Liver (tissue), 3 donors: ENCODE measurements around the gene PRKAA1.

Experiments used
- FOXA1 ChIP-seq: IDR thresholded peaks from 2 replicates; pipeline ENCODE4 v1.6.1; 2016; ENCODE audit warnings: antibody characterized with exemption
- GABPA ChIP-seq, 2 donors: IDR thresholded peaks in 1 of 2; conservative IDR thresholded peaks in 1 of 2; 2 replicates each; pipeline ENCODE4 v1.6.1; 2016; ENCODE audit warnings: antibody characterized with exemption in 2 of 2, mild to moderate bottlenecking in 1 of 2, moderate library complexity in 1 of 2
- HNF4A ChIP-seq, 2 donors: conservative IDR thresholded peaks; 2 replicates each; pipeline ENCODE4 v1.6.1; 2016; ENCODE audit warnings: antibody characterized with exemption in 2 of 2, mild to moderate bottlenecking in 2 of 2
- HNF4G ChIP-seq: IDR thresholded peaks from 2 replicates; pipeline ENCODE4 v1.6.1; 2016; ENCODE audit warnings: antibody characterized with exemption
- NR2F2 ChIP-seq: IDR thresholded peaks from 2 replicates; pipeline ENCODE4 v1.6.1; 2016; ENCODE audit warnings: antibody characterized with exemption
- RAD21 ChIP-seq, 2 donors: IDR thresholded peaks; 2 replicates each; pipeline ENCODE4 v1.6.1; 2016; ENCODE audit warnings: antibody characterized with exemption in 2 of 2, mild to moderate bottlenecking in 2 of 2
- RXRA ChIP-seq, 2 donors: IDR thresholded peaks; 2 replicates each; pipeline ENCODE4 v1.6.1; 2017 to 2018; ENCODE audit warnings: antibody characterized with exemption in 2 of 2, mild to moderate bottlenecking in 1 of 2
- TAF1 ChIP-seq: conservative IDR thresholded peaks from 2 replicates; pipeline ENCODE4 v1.6.1; 2016; ENCODE audit warnings: antibody characterized with exemption, mild to moderate bottlenecking
- YY1 ChIP-seq: IDR thresholded peaks from 2 replicates; pipeline ENCODE4 v1.6.1; 2016; ENCODE audit warnings: antibody characterized with exemption, mild to moderate bottlenecking
- TF ChIP-seq, protein P1 (sequence below): fragments of 150-350 bp; IDR thresholded peaks from 2 replicates; pipeline ENCODE4 v1.5.1; 2017; ENCODE audit warnings: improper control_type of control experiment, low read depth, low read length; ENCODE audit not compliant: missing input control
- TF ChIP-seq, protein P2 (sequence below): IDR thresholded peaks from 2 replicates; pipeline ENCODE4 v1.6.1; 2016; ENCODE audit warnings: antibody characterized with exemption
- TF ChIP-seq, protein P3 (sequence below): IDR thresholded peaks from 2 replicates; pipeline ENCODE4 v1.6.1; 2016; ENCODE audit warnings: antibody characterized with exemption
- TF ChIP-seq, protein P4 (sequence below): IDR thresholded peaks from 2 replicates; pipeline ENCODE4 v1.6.1; 2016; ENCODE audit warnings: antibody characterized with exemption, mild to moderate bottlenecking
- donor health status: healthy.
- donor health status: healthy.

DNA sequence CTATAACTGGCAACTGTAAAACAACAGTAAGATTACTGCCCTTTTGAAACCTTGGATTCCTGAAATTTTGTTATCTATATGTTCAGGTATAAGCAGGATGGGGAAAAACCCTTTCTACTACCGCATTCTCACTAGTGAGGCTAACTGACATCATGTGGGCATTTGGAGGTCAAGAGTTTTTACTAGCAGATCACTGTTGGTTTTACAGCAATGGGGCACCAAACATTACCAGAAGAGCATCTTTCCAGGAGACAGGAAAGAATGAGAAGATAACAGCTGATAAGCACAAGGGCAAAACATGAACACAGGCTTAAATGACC, 21.6 kb downstream of the PRKAA1 start:
- TF ChIP-seq, protein P1, sequence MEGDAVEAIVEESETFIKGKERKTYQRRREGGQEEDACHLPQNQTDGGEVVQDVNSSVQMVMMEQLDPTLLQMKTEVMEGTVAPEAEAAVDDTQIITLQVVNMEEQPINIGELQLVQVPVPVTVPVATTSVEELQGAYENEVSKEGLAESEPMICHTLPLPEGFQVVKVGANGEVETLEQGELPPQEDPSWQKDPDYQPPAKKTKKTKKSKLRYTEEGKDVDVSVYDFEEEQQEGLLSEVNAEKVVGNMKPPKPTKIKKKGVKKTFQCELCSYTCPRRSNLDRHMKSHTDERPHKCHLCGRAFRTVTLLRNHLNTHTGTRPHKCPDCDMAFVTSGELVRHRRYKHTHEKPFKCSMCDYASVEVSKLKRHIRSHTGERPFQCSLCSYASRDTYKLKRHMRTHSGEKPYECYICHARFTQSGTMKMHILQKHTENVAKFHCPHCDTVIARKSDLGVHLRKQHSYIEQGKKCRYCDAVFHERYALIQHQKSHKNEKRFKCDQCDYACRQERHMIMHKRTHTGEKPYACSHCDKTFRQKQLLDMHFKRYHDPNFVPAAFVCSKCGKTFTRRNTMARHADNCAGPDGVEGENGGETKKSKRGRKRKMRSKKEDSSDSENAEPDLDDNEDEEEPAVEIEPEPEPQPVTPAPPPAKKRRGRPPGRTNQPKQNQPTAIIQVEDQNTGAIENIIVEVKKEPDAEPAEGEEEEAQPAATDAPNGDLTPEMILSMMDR: no peak
- TF ChIP-seq, protein P2, sequence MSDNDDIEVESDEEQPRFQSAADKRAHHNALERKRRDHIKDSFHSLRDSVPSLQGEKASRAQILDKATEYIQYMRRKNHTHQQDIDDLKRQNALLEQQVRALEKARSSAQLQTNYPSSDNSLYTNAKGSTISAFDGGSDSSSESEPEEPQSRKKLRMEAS: no peak
- TF ChIP-seq FOXA1 (no peak), GABPA (IDR thresholded peaks at IDR 0.05 in 1 of 2, conservative IDR thresholded peaks at IDR 0.05 in 1 of 2) (no peak), RAD21 (IDR thresholded peaks at IDR 0.05) (no peak), TAF1 (no peak), HNF4G (no peak), NR2F2 (no peak), HNF4A (conservative IDR thresholded peaks at IDR 0.05) (no peak), RXRA (IDR thresholded peaks at IDR 0.05) (no peak), YY1 (no peak)
- TF ChIP-seq, protein P3, sequence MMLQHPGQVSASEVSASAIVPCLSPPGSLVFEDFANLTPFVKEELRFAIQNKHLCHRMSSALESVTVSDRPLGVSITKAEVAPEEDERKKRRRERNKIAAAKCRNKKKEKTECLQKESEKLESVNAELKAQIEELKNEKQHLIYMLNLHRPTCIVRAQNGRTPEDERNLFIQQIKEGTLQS: no peak
- TF ChIP-seq, protein P4, sequence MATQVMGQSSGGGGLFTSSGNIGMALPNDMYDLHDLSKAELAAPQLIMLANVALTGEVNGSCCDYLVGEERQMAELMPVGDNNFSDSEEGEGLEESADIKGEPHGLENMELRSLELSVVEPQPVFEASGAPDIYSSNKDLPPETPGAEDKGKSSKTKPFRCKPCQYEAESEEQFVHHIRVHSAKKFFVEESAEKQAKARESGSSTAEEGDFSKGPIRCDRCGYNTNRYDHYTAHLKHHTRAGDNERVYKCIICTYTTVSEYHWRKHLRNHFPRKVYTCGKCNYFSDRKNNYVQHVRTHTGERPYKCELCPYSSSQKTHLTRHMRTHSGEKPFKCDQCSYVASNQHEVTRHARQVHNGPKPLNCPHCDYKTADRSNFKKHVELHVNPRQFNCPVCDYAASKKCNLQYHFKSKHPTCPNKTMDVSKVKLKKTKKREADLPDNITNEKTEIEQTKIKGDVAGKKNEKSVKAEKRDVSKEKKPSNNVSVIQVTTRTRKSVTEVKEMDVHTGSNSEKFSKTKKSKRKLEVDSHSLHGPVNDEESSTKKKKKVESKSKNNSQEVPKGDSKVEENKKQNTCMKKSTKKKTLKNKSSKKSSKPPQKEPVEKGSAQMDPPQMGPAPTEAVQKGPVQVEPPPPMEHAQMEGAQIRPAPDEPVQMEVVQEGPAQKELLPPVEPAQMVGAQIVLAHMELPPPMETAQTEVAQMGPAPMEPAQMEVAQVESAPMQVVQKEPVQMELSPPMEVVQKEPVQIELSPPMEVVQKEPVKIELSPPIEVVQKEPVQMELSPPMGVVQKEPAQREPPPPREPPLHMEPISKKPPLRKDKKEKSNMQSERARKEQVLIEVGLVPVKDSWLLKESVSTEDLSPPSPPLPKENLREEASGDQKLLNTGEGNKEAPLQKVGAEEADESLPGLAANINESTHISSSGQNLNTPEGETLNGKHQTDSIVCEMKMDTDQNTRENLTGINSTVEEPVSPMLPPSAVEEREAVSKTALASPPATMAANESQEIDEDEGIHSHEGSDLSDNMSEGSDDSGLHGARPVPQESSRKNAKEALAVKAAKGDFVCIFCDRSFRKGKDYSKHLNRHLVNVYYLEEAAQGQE: no peak
